GM18511 (cell line): ENCODE results near the gene ANXA2.

Experiments used
- ATAC-seq: cut with Tn5 transposase; IDR thresholded peaks from one replicate; pipeline ENCODE4 v1.9.1; 2021; ENCODE audit warnings: mild to moderate bottlenecking, moderate library complexity; ENCODE audit not compliant: unreplicated experiment

The ANXA2 gene

GRCh38 chr15:60390871-60391501 lies 6.8 kb downstream of the ANXA2 start:
- ATAC-seq: no peak

- no peak for ATAC-seq
These were observed 7.6 kb downstream of the ANXA2 start for GRCh38 chr15:60390231-60390630.

- peak; percentile 78 for ATAC-seq
These were observed 8.3 kb downstream of the ANXA2 start for GRCh38 chr15:60389261-60390077.

GRCh38 chr15:60387321-60387720 lies 10.5 kb downstream of the ANXA2 start:
- ATAC-seq: no peak

- ATAC-seq: no peak
These were observed 11.2 kb downstream of the ANXA2 start for GRCh38 chr15:60386615-60387014.

GRCh38 chr15:60385620-60386552 lies 11.9 kb downstream of the ANXA2 start:
- no peak for ATAC-seq

- ATAC-seq: no peak
These were observed 13.2 kb downstream of the ANXA2 start for GRCh38 chr15:60384526-60385126.

GRCh38 chr15:60384053-60384452 lies 13.7 kb downstream of the ANXA2 start:
- no peak for ATAC-seq

- ATAC-seq: no peak
These were observed 14.8 kb downstream of the ANXA2 start for GRCh38 chr15:60382773-60383674.

- no peak for ATAC-seq
These were observed 16.5 kb downstream of the ANXA2 start for GRCh38 chr15:60381148-60381788.

GRCh38 chr15:60379525-60380274 lies 18.1 kb downstream of the ANXA2 start:
- ATAC-seq: no peak

GRCh38 chr15:60379185-60379524 lies 18.6 kb downstream of the ANXA2 start:
- ATAC-seq: no peak

- no peak for ATAC-seq
These were observed 21.1 kb downstream of the ANXA2 start for GRCh38 chr15:60376677-60377095.

- ATAC-seq: no peak
These were observed 22.5 kb downstream of the ANXA2 start for GRCh38 chr15:60375306-60375705.

- no peak for ATAC-seq
These were observed 23.1 kb downstream of the ANXA2 start for GRCh38 chr15:60374628-60375081.

- no peak for ATAC-seq
These were observed 23.6 kb downstream of the ANXA2 start for GRCh38 chr15:60374209-60374608.

- ATAC-seq: no peak
These were observed 24.0 kb downstream of the ANXA2 start for GRCh38 chr15:60373745-60374144.

- no peak for ATAC-seq
These were observed 24.5 kb downstream of the ANXA2 start for GRCh38 chr15:60373327-60373726.

GRCh38 chr15:60372756-60373155 lies 25.0 kb downstream of the ANXA2 start:
- ATAC-seq: no peak
